Nephron progenitor cell (in vitro differentiated cells): ENCODE results near the gene FAM136A.

ENCODE experiments used
- DNase-seq: peaks from one replicate; pipeline ENCODE4 v3.0.0; 2021
- H3K27ac Mint-ChIP-seq: 2 replicates; pipeline ENCODE4 v1.8.0; 2021; ENCODE audit warnings: mild to moderate bottlenecking, moderate library complexity, mixed read lengths
- H3K27me3 Mint-ChIP-seq: 2 replicates; pipeline ENCODE4 v1.8.0; 2021; ENCODE audit warnings: mild to moderate bottlenecking, low read depth, mixed read lengths; ENCODE audit not compliant: poor library complexity
- H3K36me3 Mint-ChIP-seq: 2 replicates; pipeline ENCODE4 v1.8.0; 2021; ENCODE audit warnings: low read depth, mixed read lengths
- H3K4me1 Mint-ChIP-seq: 2 replicates; pipeline ENCODE4 v1.8.0; 2021; ENCODE audit warnings: mixed read lengths
- H3K4me3 Mint-ChIP-seq: 2 replicates; pipeline ENCODE4 v1.8.0; 2021; ENCODE audit warnings: mild to moderate bottlenecking, moderate library complexity, mixed read lengths
- H3K9me3 Mint-ChIP-seq: 2 replicates; pipeline ENCODE4 v1.8.0; 2021; ENCODE audit warnings: mild to moderate bottlenecking, moderate library complexity, mixed read lengths
- CTCF ChIP-seq: fragments of 200-600 bp; sonication (generic); IDR thresholded peaks from 2 replicates; pipeline ENCODE4 v1.5.0; 2021; ENCODE audit warnings: antibody characterized with exemption

The FAM136A gene

GRCh38 chr2:70328921-70329561, 27.2 kb upstream of the FAM136A start:
- Mint-ChIP-seq H3K27ac (no peak overlapping the region), H3K9me3 (no peaks in the 10 kb centered on the region), H3K4me3 (no peak overlapping the region), H3K36me3 (no peaks in the 10 kb centered on the region), H3K27me3 (peaks cover 16% of the 10 kb centered on the region), H3K4me1 (peaks cover 6% of the 10 kb centered on the region)
- DNase-seq = no peak
- TF ChIP-seq CTCF = no peak

- Mint-ChIP-seq H3K4me3 (no peak overlapping the region), H3K9me3 (no peaks in the 10 kb centered on the region), H3K27ac (no peak overlapping the region), H3K4me1 (peaks cover 5% of the 10 kb centered on the region), H3K27me3 (peaks cover 12% of the 10 kb centered on the region), H3K36me3 (no peaks in the 10 kb centered on the region)
- TF ChIP-seq CTCF = no peak
- no peak for DNase-seq
Observed at GRCh38 chr2:70325875-70326274, 24.0 kb upstream of the FAM136A start.

GRCh38 chr2:70322518-70322917, 20.7 kb upstream of the FAM136A start:
- Mint-ChIP-seq H3K27me3 (peaks cover 20% of the 10 kb centered on the region), H3K36me3 (no peaks in the 10 kb centered on the region), H3K27ac (no peak overlapping the region), H3K4me1 (no peaks in the 10 kb centered on the region), H3K4me3 (no peak overlapping the region), H3K9me3 (no peaks in the 10 kb centered on the region)
- no peak for DNase-seq
- TF ChIP-seq CTCF = no peak

- DNase-seq = no peak
- Mint-ChIP-seq H3K4me3 (no peak overlapping the region), H3K27ac (no peak overlapping the region), H3K27me3 (peaks cover 20% of the 10 kb centered on the region), H3K9me3 (no peaks in the 10 kb centered on the region), H3K36me3 (no peaks in the 10 kb centered on the region), H3K4me1 (no peaks in the 10 kb centered on the region)
- TF ChIP-seq CTCF = no peak
Observed at GRCh38 chr2:70321370-70321769, 19.5 kb upstream of the FAM136A start.

GRCh38 chr2:70314640-70315039, 12.8 kb upstream of the FAM136A start:
- Mint-ChIP-seq H3K27me3 (peaks cover 10% of the 10 kb centered on the region), H3K4me1 (no peaks in the 10 kb centered on the region), H3K36me3 (no peaks in the 10 kb centered on the region), H3K27ac (no peak overlapping the region), H3K9me3 (no peaks in the 10 kb centered on the region), H3K4me3 (no peak overlapping the region)
- no peak for DNase-seq
- TF ChIP-seq CTCF = no peak

- Mint-ChIP-seq H3K9me3 (no peaks in the 10 kb centered on the region), H3K4me3 (no peak overlapping the region), H3K4me1 (no peaks in the 10 kb centered on the region), H3K27me3 (peaks cover 3% of the 10 kb centered on the region), H3K27ac (no peak overlapping the region), H3K36me3 (no peaks in the 10 kb centered on the region)
- no peak for DNase-seq
- TF ChIP-seq CTCF = no peak
Observed at GRCh38 chr2:70312560-70312959, 10.7 kb upstream of the FAM136A start.
